COR-L47 (cell line): ENCODE results near the gene IL21R.
"Not testable (repeated sequence)": the region's sequence is repeated elsewhere in the genome, so short reads cannot be mapped to it uniquely, and the experiment has no call there.

Experiments
- DNase-seq: peaks from one replicate; lab custom pipeline; 2025; lab: John Stamatoyannopoulos, UW

IL21R gene

DNA sequence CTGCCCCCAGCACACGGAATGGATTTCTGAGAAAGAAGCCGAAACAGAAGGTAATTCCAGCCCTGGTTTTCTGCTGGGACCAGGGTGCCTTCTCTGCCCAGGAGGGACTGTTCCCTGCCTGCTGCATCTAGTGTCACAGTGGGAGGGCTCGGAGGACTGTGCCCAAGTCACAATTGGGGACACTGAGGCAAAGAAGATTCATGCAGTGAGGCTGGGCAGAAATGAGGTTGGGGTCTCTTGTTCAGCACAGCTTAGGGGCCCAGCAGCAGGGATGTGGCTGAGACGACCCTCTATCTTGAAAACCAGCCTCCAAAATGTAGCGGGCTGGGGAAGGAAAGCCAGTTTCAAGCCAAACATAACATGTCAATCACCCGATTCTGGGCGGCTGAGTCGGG is 592 bp downstream of the IL21R start:
- DNase-seq, result no peak

DNA sequence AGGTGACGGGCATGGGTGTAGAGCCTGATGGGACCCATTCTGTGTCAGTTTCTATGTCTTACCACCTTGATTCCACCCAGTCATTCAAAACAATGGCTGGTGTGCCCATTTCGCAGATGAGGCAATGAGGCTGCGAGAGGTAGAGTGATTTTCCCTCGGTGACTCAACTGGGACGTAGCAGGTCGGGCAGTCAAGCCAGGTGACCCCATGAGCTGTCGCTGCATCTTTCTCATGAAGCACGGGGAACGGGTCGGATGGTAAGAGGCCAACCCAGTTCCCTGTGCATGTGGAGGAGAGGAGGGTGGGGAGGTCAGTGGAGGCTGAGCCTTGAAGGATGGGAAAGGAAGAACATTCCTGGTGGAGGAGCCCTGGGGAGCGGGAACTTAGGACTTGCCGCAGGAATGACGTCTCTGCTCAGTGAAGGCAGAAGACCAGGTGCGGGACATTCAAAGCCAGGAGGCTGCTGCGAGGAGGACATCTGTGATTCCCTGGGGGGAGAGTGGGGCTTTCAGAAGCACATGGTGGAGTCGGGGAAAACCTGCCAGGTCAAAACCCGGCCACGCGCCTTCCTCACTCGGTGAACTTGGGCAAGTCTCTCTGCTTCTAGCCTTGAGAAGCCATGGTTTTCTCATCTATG is 1.1 kb downstream of the IL21R start:
- DNase-seq, result no peak

DNA sequence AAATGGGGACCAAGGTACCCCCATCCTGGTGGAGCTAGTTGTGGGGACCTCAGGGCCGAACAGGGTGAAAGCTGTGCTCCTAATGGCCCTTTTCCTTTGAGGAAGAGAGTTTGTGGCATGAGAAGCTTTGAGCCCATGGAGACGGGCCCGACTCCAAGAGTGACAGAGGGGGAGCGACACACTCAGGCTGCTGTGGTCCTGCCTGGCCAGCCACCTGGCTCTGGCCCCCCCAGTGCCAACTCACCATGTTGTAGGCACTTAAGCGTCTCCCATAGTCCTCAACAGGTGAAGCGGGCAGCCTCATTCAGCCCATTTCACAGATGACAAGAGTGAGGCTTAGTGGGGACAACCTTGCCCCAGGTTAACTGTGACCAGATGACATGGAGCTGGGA is 1.6 kb downstream of the IL21R start:
- no peak for DNase-seq

DNA sequence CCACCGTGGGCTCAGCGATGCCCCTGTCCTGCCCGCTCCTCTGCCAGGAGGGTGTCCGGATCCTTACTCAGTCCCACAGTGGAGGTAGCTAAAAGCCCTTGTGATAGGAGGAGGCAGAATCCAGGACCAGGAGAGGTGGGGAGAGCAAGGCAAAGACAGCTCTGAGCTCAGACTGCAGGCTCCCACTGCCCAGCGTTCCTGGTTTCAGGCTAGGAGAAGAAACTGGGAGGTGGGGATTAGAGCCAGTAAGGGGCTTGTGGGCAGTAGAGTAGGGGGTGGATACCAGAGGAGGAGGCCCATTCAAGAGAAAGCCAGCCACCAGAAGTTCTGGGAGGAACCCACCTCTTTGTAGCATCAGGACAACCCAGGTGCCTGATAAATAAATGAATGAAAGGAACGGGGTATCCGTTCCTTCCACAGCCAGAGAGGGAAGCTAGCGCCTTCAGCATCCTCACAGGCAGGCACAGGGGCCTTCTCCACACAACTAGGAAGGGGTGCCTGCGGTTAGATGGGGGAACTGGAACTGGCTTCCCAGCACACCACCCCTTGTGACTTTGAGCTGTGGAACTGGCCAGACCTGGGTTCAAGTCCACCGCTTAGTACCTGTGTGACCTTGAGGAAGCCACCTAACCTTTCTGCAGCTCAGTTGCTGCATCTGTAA is 2.3 kb downstream of the IL21R start:
- DNase-seq, result no peak

DNA sequence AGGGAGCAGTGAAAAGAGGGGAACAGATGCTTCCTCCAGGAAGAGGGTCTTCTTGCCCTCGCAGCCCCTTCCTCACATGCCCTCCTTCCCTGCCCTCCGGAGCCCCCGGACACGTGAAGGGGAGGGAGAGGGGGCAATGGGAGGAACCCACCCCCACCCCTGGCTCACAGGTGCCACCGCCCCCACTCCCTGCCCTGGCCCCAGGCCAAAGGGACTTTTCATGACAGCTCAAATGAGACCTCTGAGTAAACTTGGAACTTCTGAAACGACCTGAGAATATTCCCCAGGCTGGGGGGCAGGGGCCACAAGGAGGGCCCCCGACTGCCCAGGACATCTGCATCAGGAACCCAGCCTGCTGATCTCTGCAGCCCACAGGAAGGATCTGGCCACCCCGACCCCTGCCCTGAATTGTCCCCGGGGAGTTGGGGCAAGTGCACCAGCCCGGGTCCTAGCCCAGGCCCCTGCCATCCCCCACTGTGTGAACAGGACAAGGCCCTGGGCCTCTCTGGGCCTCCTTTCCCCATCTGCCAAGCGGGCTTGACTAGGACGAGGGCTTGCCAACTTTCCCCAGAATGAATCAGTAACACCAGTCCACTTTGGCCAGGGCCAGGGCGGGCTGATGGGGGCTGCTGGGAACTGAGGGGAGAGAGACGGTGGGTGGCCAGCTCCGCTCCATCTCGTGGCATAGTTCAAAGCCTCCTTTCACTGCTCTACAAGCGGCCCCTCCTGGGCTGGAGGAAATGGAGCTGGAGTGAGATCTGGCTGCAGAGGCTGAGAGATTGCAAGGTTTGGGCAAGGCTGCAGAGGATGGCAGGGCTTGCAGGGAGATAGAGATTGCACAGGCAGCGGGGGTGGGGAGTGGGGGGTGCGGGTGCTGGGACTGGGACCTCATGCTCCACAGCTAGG is 3.8 kb downstream of the IL21R start:
- no peak for DNase-seq

DNA sequence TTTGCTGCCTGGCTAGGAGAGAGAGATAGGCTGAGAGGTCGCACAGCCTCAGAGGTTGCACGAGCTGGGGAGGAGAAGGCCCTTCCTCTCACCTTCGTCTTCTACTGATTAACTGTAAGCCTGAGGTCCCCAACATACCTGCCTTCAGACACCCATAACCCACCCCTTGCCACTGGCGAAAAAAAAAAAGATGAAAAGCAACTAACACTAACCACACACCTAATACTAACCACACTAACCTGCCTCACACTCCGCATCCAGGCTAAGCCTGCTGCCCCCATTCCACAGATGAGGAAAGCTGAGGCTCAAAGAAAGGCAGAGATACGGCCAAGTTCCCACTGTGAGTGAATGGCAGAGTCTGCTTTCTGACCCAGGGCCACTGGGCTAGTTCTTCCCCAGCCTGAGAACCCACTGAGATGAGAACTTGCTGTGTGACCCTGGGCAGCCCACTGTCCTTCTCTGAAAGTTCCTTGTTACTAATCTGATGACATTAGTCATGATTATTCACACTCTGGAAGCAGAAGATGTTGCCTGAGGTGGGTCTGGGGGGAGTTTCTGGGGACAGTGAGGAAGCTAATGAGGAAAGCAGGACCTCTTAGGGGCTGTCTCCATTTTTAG is 4.6 kb downstream of the IL21R start:
- no peak for DNase-seq

DNA sequence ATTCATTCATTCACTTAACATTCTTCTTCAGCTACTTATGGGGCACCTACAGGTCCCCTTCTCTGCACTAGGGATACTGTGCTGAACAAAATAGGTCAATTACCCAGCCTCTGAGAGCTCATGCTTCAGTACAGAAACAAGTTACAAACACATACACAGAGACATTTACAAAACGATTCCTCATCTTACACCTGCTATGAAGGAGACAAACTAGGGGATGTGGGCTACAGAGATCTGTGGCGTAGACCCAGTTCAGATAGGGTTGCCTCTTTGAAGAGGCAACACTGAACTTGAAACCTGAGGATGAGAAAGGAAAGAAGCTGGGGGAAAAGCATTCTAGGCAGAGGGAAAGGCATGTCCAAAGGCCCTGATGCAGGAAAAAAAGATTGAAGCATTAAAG is 5.2 kb downstream of the IL21R start:
- no peak for DNase-seq

DNA sequence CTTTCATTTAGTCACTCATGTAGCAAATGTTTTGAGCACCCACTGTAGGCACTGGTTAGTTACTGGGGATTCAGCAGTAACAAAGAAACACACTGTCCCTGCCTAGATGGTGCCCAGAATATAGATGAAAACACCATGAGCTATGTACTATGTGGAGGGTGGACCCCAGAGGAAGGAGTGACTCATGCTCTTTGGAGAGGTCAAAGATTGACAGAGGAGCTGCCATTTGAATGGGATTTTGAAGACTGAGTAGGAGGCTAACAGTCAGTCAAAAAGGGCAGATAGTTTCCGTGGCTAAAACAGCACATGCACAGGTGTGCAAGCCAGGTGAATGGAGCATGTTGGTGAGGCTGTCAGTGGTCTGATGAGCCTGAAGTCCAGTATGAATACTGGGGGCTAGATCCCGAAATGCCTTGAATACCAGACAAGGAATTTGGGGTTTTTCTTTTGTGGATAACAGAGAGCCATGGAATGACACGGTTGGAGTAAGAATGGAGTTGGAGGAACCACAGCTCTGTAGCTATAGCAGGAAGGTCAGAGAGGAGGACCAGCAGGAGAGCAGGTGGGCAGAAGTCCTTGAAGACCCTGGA is 6.1 kb downstream of the IL21R start:
- no peak for DNase-seq

DNA sequence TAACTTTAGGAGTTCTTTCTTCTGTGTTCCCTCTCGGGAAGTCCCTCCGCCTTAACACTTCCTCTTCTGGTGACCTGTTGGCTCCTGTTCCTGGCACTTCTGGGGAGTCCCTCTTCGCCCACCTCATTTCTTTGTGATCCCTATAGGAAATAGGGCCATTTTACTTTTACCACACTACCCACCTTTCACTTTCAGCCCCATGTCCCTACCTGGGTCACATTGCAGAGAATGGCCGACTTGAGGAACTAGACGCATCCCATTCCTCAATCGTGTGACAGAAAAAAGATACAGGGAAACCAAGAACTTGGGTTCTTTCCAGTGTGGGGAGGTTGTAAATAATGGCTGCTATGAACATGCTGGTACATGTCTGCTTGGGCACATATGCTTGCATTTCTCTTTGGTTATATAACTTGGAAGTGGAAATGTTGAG is 6.6 kb downstream of the IL21R start:
- DNase-seq, result no peak

DNA sequence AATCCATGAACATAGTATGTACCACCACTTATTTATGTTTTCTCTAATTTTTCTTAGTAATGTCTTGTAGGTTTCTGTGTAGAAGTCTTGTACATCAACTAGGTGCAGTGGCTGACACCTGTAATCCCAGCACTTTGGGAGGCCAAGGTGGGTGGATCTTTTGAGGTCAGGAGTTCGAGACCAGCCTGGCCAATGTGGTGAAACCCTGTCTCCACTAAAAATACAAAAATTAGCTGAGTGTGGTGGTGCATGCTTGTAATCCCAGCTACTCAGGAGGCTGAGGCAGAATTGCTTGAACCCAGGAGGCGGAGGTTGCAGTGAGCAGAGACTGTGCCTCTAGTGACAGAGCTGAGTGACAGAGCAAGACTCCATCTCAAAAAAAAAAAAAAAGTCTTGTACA is 8.0 kb downstream of the IL21R start:
- DNase-seq, result not testable (repeated sequence)

DNA sequence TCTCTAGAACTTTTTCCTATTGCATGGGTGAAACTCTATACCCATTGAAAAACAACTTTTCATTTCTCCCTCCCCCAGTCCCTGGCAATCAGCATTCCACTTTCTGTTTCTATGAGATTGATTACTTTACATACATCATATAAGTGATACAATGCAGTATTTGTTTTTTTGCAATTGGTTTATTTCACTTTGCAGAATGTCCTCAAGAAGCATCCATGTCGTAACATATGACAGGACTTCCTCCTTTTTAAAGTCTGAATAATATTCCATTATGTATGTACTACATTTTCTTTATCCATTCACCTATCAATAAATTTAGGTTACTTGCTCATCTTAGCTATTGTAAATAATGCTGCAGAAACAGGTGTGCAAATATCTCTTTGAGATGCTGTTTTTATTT is 8.8 kb downstream of the IL21R start:
- no peak for DNase-seq

DNA sequence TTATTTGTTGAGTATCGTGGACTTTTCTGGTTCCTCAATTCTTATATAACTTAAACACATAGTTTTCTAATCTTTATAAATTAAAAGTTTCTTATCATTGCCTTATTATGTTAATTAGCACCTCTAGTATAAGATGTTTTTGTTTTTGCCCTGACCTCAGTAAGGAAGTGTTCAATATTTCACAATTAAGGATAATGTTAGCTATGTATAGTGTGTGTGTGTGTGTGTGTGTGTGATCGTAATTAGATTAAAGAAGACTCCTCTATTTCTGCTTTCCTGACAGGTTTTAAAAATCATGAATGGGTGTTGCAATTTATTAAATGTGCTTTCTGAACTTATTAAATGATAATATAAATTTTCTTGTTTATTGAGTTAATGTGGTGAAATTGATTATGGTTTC is 12.0 kb downstream of the IL21R start:
- no peak for DNase-seq

DNA sequence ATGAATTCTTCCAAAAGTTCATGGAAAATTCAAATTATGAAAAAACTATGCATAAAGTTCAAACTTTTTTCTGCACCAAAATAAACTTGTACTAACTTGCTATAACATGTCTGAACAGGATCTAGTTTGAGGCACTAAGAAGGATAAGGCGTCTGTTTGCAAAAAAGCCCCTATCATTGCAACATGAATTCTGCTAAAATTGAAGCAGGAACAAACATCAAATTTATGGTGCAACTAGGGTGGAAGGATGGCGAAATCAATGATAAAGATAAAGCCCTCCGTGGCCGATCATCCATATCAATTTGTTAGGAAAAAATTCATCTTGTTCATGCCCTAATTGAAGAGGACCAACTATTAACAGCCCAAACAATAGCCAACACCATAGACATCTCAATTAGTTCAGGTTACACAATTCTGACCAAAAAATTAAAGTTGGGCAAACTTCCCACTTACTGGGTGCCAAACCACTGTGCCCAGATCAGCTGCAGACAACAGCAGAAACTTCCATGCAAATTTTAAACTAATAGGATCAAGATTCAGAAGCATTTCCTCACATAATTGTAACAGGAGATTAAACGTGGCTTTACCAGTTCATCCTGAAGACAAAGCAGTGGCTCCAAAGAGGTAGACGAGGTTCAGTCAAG is 12.9 kb downstream of the IL21R start:
- DNase-seq, result no peak

DNA sequence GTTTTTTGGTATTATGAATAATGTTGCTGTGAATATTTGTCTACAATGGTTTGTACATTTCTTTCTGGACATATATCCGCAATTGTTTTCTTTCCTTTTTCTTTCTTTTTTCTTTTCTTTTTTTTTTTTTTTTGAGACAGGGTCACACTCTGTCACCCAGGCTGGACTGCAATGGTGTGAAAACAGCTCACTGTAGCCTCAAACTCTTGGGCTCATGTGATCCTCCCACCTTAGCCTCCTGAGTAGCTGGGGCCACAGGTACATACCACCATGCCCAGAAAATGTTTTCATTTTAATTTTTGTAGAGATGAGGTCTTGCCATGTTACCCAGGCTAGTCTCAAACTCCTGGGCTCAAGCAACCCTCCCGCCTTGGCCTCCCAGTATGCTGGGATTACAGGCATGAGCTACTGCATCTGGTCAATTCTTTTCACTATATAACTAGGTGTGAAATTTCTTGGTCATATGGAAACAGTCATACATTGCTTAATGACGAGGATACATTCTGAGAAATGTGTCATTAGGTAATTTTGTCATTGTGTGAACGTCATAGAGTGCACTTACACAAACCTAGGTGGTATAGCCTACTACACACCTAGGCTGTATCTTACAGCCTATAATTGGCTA is 15.2 kb downstream of the IL21R start:
- DNase-seq, result no peak

DNA sequence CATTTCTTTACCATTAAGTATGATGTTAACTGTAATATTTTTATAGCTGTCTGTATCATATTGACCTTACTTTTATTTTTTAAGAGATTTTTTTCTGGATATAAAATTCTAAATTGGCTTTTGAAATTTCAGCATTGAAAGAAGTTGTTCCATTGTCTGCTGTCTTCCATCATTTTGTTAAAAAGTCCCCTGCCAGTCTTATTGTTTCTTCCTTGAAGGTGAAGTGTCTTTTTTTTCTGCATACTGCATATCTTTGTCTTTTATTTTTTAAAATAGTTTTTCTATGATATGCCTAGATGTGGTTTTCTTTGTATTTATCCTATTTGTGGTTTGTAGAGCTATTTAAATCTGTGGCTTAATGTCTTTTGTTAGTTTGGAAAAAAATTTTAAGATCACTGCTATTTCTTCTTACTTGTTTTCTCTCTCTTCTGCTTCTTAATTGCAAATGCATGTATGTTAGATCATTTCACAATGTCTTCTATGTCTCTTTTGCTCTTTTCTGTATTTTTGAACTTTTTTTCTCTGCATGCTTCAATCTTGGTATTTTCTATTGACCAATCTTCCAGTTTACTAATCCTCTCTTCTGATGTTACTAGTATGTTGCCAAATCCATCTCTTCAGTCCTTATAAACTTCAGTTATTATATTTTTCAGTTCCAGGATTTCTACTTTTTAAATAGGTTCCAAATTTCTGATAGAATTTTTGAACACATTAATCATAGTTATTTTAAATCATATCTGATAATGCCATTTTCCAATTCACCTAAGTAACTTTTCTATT is 20.2 kb downstream of the IL21R start:
- DNase-seq, result no peak

DNA sequence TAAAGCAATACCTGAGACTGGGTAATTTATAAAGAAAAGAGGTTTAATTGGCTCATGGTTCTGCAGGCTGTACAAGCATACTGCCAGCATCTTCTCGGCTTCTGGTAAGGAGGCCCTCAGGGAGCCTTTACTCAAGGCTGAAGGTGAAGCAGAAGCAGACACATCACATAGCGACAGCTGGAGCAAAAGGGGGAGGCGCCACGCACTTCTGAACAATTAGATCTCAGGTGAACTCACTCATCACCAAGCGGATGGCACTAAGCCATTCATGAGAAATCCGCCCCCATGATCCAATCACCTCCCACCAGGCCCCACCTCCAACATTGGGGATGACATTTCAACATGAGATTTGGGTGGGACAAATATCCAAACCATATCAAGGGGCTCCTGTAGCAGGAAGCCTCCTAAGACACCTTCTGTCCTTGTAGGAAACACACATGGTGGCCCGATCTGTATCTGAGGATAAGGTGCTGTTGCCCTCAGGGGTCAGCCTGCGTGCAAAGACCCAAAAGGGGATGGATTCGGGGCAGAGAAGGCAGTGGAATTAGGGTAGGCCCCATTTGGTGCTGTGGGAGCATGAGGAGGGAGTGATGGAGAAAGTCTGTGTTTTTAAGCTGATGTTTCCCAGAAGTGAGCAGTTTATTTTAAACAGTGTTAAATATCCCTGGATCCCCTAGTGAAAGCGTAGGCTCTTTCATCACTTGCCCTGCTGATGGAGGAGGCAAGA is 23.0 kb downstream of the IL21R start:
- DNase-seq, result no peak

DNA sequence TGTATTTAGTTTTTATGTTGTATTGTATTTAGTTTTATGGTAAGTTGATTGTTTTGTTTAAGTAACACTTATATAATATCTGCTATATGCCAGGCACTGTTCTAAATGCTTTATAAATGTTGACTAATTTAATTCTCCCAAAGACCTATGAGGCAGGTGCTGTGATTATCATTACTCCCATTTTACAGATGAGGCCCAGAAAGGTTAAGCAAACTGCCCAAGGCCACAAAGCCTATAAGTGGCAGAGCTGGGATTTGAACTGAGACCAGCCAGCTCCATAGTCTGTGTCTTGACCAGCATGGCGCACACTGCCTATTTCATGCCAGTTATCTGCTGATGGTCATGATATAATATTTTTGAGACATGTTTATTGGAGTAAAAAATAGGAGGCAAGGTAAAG is 24.0 kb downstream of the IL21R start:
- no peak for DNase-seq

DNA sequence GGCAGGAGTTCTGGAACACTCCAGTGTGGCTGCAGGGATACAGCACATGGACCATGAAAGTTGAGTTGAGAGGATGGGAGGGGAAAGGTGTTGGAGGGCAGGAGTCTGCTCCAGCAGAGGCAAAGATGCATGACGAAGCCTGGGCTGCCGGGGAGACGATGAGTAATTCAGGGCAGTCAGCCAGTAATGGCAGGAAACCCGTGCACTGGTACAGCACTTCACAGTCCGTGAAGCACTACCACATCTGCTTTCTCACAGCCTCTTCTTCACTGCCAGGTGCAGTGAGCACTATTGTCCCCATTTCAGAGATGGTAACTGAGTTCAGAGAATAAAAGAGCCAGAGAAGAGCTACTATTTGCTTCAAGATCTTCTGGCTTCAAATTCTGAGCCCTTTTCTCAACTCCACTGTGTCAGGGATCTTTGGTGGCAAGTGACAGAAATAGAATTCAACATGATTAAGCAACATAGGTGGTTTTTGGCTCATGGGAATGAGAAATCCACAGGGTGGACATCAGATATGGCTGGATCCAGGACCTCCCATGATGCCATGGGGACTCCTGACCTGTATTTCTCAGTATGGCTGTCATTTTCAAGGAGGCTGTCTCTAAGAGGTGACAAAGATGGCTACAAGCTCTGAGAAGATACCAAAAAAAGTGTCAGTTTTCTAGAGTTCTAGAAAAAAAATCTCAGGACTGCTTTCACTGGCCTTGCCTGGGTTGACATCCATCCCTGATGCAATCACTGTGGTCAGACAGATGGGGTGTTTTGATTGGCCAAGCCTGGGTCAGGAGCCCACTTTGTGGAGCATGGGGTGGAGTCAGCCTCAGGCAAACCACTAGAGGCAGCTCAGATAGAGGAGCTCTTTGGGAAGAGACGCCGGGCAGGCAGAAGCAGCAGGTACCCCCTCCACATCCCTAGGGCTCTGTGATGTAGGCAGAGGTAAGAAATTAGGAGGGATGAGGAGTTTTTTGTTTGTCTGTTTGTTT is 24.7 kb downstream of the IL21R start:
- no peak for DNase-seq

DNA sequence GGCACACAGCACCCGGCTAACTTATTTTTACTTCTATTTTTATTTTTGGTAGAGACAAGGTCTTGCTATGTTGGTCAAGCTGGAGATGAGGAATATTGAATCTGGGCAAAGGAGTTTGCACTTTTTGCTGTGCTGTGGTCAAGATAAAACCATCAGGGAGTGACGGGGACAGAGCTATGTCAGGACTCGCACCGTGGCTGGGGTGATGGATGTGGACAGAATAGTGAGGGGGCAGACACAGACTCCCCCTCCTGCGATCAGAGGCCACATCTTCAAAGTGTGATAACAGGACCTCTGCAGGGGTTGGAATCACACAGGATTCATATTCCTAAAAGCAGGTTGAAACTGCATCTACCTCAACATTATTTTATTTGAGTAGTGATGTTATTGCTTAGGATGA is 25.6 kb downstream of the IL21R start:
- no peak for DNase-seq
